GM12878 (cell line): Measurements from ENCODE around the gene TMBIM1. TPM values are rescaled to one million over a fixed set of nuclear protein-coding genes. Genes with fewer than 3 reads are reported as not detected.

ENCODE experiments used
- ATAC-seq: fragments of 200-7000 bp; cut with Tn5 transposase; 3 replicates; pipeline ENCODE4 v1.9.1; 2020; ENCODE audit warnings: mild to moderate bottlenecking, moderate library complexity
- BruUV-seq: library from RNA; stranded (reverse); fragments of 400-500 nt; replicated peaks from 2 replicates; lab custom pipeline; 2021; lab: Mats Ljungman, UMichigan
- CTCF ChIA-PET: fragments of 300-600 bp; sonication (Branson Sonifier 250); formaldehyde crosslinking; extraction: SDS; loops from one replicate; lab custom pipeline; 2021; ENCODE audit warnings: inconsistent platforms; lab: Yijun Ruan, JAX
- POLR2A ChIA-PET: fragments of 350-600 bp; formaldehyde crosslinking; extraction: SDS; loops from one replicate; lab custom pipeline; 2021; ENCODE audit warnings: inconsistent platforms; lab: Charles Lee
- RAD21 ChIA-PET: fragments of 300-600 bp; sonication (Branson Sonifier 250); formaldehyde crosslinking; loops from one replicate; lab custom pipeline; 2023; ENCODE audit warnings: antibody characterized with exemption; ENCODE audit not compliant: unreplicated experiment; lab: Charles Lee
- SMC1A ChIA-PET: fragments of 300-600 bp; sonication (Branson Sonifier 250); formaldehyde crosslinking; loops from one replicate; lab custom pipeline; 2023; ENCODE audit not compliant: unreplicated experiment, uncharacterized antibody; lab: Charles Lee
- DNase-seq: peaks from one replicate; pipeline ENCODE4 v3.0.0-alpha.2; 2011; ENCODE audit warnings: low read depth, low spot score
- FAIRE-seq: peaks from 3 replicates; lab custom pipeline; 2011; peaks lifted over from hg19 to GRCh38; lab: Jason Lieb, UNC
- H2AFZ ChIP-seq: 2 replicates; pipeline ENCODE4 v1.6.0; 2011; ENCODE audit warnings: low read depth, low read length, control low read depth; ENCODE audit not compliant: control insufficient read depth
- H3K27ac ChIP-seq: 2 replicates; pipeline ENCODE4 v1.5.1; 2011; ENCODE audit warnings: control low read depth; ENCODE audit not compliant: control insufficient read depth, insufficient read depth
- H3K27me3 ChIP-seq, 2 experiments: replicated peaks in 1 of 2; 2 replicates each; pipeline versions ENCODE4 v1.6.0 to v1.6.1; 2011; ENCODE audit warnings: low read length in 1 of 2; ENCODE audit not compliant: control insufficient read depth in 2 of 2, insufficient read depth in 2 of 2
- H3K36me3 ChIP-seq, 2 experiments: 2 replicates each; pipeline ENCODE4 v1.5.1; 2011; ENCODE audit warnings: low read length in 1 of 2; ENCODE audit not compliant: control insufficient read depth in 2 of 2, insufficient read depth in 2 of 2
- H3K4me1 ChIP-seq: 2 replicates; pipeline ENCODE4 v1.6.1; 2011; ENCODE audit warnings: mild to moderate bottlenecking, low read length, moderate library complexity, mixed read lengths; ENCODE audit not compliant: control insufficient read depth, insufficient read depth
- H3K4me2 ChIP-seq: 2 replicates; pipeline ENCODE4 v1.6.0; 2011; ENCODE audit warnings: control low read depth; ENCODE audit not compliant: control insufficient read depth, insufficient read depth
- H3K4me3 ChIP-seq: fragments of 200-600 bp; sonication (generic); 2 replicates; pipeline ENCODE4 v1.5.1; 2016
- H3K79me2 ChIP-seq: 2 replicates; pipeline ENCODE4 v1.6.0; 2011; ENCODE audit warnings: low read length; ENCODE audit not compliant: control insufficient read depth, insufficient read depth
- H3K9ac ChIP-seq: 2 replicates; pipeline ENCODE4 v1.8.0; 2011; ENCODE audit warnings: low read length, control low read depth, mixed read lengths; ENCODE audit not compliant: control insufficient read depth, insufficient read depth
- H3K9me3 ChIP-seq: replicated peaks from 3 replicates; pipeline ENCODE4 v1.5.1; 2011; ENCODE audit warnings: mild to moderate bottlenecking, low read length; ENCODE audit not compliant: control insufficient read depth, insufficient read depth
- H4K20me1 ChIP-seq: 2 replicates; pipeline ENCODE4 v1.6.0; 2011; ENCODE audit not compliant: control insufficient read depth, insufficient read depth
- ASH2L ChIP-seq: fragments of 300-600, 200-600 bp; sonication (generic); IDR thresholded peaks from 2 replicates; pipeline ENCODE4 v1.6.1; 2017; ENCODE audit warnings: low read depth, mild to moderate bottlenecking, borderline replicate concordance
- BRCA1 ChIP-seq: IDR thresholded peaks from 2 replicates; pipeline ENCODE4 v1.6.1; 2011; ENCODE audit warnings: low read depth, low read length, improper control_type of control experiment
- EP300 ChIP-seq, 2 experiments: fragments of 150-350 bp in 1 of 2; IDR thresholded peaks; 2 replicates each; pipeline ENCODE4 v1.6.1; 2011 to 2012; ENCODE audit warnings: low read depth in 2 of 2, low read length in 2 of 2, borderline replicate concordance in 1 of 2, improper control_type of control experiment in 1 of 2, inconsistent platforms in 1 of 2; ENCODE audit not compliant: control insufficient read depth in 1 of 2
- MAX ChIP-seq: IDR thresholded peaks from 2 replicates; pipeline ENCODE4 v1.6.1; 2012; ENCODE audit warnings: low read depth, low read length, improper control_type of control experiment
- PAX5 ChIP-seq: IDR thresholded peaks from 2 replicates; pipeline ENCODE4 v1.6.1; 2011; ENCODE audit warnings: low read depth, low read length, borderline replicate concordance
- RAD51 ChIP-seq: fragments of 450-650 bp; IDR thresholded peaks from 2 replicates; pipeline ENCODE4 v1.6.1; 2016; ENCODE audit warnings: moderate library complexity, mild to moderate bottlenecking, inconsistent platforms
- REST ChIP-seq: IDR thresholded peaks from 2 replicates; pipeline ENCODE4 v1.6.1; 2012; ENCODE audit warnings: mild to moderate bottlenecking, low read depth, low read length
- SMAD1 ChIP-seq: fragments of 450-650 bp; IDR thresholded peaks from 2 replicates; pipeline ENCODE4 v1.6.1; 2018; ENCODE audit warnings: mild to moderate bottlenecking, low read depth; ENCODE audit not compliant: partially characterized antibody
- SP1 ChIP-seq: IDR thresholded peaks from one replicate; pipeline ENCODE4 v1.6.1; 2011; ENCODE audit warnings: low read depth, low read length
- STAT3 ChIP-seq: IDR thresholded peaks from 2 replicates; pipeline ENCODE4 v1.6.1; 2011; ENCODE audit warnings: low read depth, low read length, improper control_type of control experiment
- SUPT20H ChIP-seq: IDR thresholded peaks from 2 replicates; pipeline ENCODE4 v1.6.1; 2011; ENCODE audit warnings: low read depth, mild to moderate bottlenecking, low read length, moderate library complexity, borderline replicate concordance; ENCODE audit not compliant: control insufficient read depth
- TCF7 ChIP-seq: IDR thresholded peaks from 2 replicates; pipeline ENCODE4 v1.6.1; 2014; ENCODE audit warnings: antibody characterized with exemption, borderline replicate concordance
- ZNF687 ChIP-seq: fragments of 450-650 bp; IDR thresholded peaks from 2 replicates; pipeline ENCODE4 v1.6.1; 2017; ENCODE audit warnings: mild to moderate bottlenecking, moderate library complexity
- WGBS: methylation state at CpG from one replicate; pipeline ENCODE4 v1.1.6; 2016; ENCODE audit warnings: low lambda C conversion rate; ENCODE audit not compliant: insufficient replicate concordance, insufficient coverage; ENCODE audit errors: missing lambda C conversion rate; 5-methylcytosine and 5-hydroxymethylcytosine counted together
- in situ Hi-C: fragments of 300-500 bp; cut with MboI; formaldehyde crosslinking; loops from 9 replicates; pipeline ENCODE4 v1.14.3; 2018; ENCODE audit warnings: mixed read lengths
- intact Hi-C: fragments of 100-400 bp; cut with micrococcal nuclease; formaldehyde crosslinking; loops from one replicate; pipeline ENCODE4 v1.14.2; 2022; ENCODE audit not compliant: unreplicated experiment
- polyA plus RNA-seq, 11 experiments: library from polyadenylated mRNA; depleted of rRNA in 4 of 11; unstranded in 6 of 11; stranded (reverse) in 5 of 11; fragments of >200 nt; fragmentation: Nextera tagmentation in 4 of 11; fragmentation: Illumina TruSeq in 1 of 11; extraction: Ambion mirVana in 4 of 11; extraction: Trizol in 1 of 11; gene quantifications; 1 replicate in 1 of 11; 2 replicates in 10 of 11; pipeline versions ENCODE4 v1.2.1 to v1.2.3, GENCODE V29; 2011 to 2016; ENCODE audit warnings: inconsistent platforms in 2 of 11, missing spikeins in 2 of 11, low read depth in 1 of 11
- total RNA-seq, 4 experiments: library from RNA; depleted of rRNA in 3 of 4; stranded (reverse); fragments of >200 nt in 3 of 4; fragmentation: Illumina TruSeq in 1 of 4; extraction: Trizol in 1 of 4; gene quantifications; 2 replicates each; pipeline versions ENCODE4 v1.2.1 to v1.2.3, GENCODE V29; 2013 to 2021

Gene TMBIM1
- total and polyA plus RNA-seq, 10 of the 15 experiments (the other 5 are each of a cell fraction or from before 2014, with no cell fraction given), result 6.1 to 38.3 (median 26.2) TPM

GRCh38 chr2:218313356-218313755, 21.1 kb upstream of the TMBIM1 start:
- ATAC-seq, result no peak
- H3K4me3 ChIP-seq, result no peak overlapping the region
- BruUV-seq, result no TSS peak
- TF ChIP-seq EP300 (IDR thresholded peaks at IDR 0.05; ENCODE audit: borderline replicate concordance in 1 of 2, control insufficient read depth in 1 of 2, low read depth in 2 of 2, low read length in 2 of 2) (no peak), ZNF687 (no peak), BRCA1 (no peak), ASH2L (no peak), MAX (no peak), PAX5 (no peak), REST (no peak), RAD51 (no peak), TCF7 (no peak), SMAD1 (no peak), STAT3 (no peak), SP1 (no peak), SUPT20H (no peak)

More at GRCh38 chr2:218313356-218313755, 21.1 kb upstream of the TMBIM1 start:
- ChIA-PET POLR2A (interaction anchor here (0.6 kb wide), 1 partner anchor 8 kb away, joined by 4 read pairs; no protein-coding TSS in a partner anchor), CTCF (interaction anchor here (1.7 kb wide), 1 partner anchor 43 kb away, joined by 6 read pairs; no protein-coding TSS in a partner anchor), SMC1A (no interaction called here), RAD21 (no interaction called here)
- H3K36me3 ChIP-seq, result no peaks in the 10 kb centered on the region
- no peak overlapping the region for H2AFZ ChIP-seq
- H3K27ac ChIP-seq, result no peak overlapping the region
- FAIRE-seq (no peak), DNase-seq (no peak)
- intact Hi-C loops, result no loop called here
- H4K20me1 ChIP-seq, result no peaks in the 10 kb centered on the region
- H3K9me3 ChIP-seq, result no peaks in the 10 kb centered on the region
- WGBS, result 92% methylated on average over 1 of the region's 1 CpG
- in situ Hi-C loops, result no loop called here
- no peak overlapping the region for H3K9ac ChIP-seq
- no peak overlapping the region for H3K4me2 ChIP-seq
- no peaks in the 10 kb centered on the region for H3K27me3 ChIP-seq
- no peaks in the 10 kb centered on the region; the same call in 1 of the 2 replicates for H3K4me1 ChIP-seq
- no peaks in the 10 kb centered on the region for H3K79me2 ChIP-seq
